Measurements from ENCODE around the gene PGBD5. TPM values are rescaled to one million over a fixed set of nuclear protein-coding genes. Genes with fewer than 3 reads are reported as not detected.

The PGBD5 gene
- total RNA-seq, 1 donor from 2014 or later, result 2.0 TPM

DNA sequence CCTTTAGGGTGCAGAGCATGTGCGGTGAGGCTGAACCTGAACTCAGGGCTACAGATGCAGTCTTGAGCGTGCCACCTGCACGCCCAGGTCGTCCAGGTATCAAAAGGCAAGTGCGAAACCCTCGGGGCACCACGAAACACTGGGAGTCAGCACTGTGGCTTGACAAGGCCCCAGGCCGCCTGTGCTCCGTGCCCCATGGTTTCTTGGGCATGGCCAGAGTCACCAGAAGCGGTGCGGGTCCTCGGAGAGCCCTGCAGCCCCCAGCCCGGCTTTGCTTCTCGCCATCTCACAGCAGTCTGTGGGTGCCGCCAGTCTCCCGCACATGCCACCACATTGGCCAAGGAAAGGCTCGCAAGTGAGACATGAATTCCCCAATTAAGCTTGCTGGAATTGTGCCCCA, 117.3 kb downstream of the PGBD5 start:
- H3K27me3 Mint-ChIP-seq (ENCODE audit: unreplicated experiment), result peaks cover 6% of the 10 kb centered on the region
- H3K36me3 Mint-ChIP-seq (ENCODE audit: low read depth, unreplicated experiment), result no peaks in the 10 kb centered on the region
- no peak overlapping the region for H3K27ac Mint-ChIP-seq (ENCODE audit: unreplicated experiment)
- H3K4me3 Mint-ChIP-seq (ENCODE audit: unreplicated experiment), result no peak overlapping the region
- no peaks in the 10 kb centered on the region for H3K9me3 Mint-ChIP-seq (ENCODE audit: unreplicated experiment)
- no peak for DNase-seq (ENCODE audit: low spot score)
- no peaks in the 10 kb centered on the region for H3K4me1 Mint-ChIP-seq (ENCODE audit: unreplicated experiment)
- TF ChIP-seq, protein P1, sequence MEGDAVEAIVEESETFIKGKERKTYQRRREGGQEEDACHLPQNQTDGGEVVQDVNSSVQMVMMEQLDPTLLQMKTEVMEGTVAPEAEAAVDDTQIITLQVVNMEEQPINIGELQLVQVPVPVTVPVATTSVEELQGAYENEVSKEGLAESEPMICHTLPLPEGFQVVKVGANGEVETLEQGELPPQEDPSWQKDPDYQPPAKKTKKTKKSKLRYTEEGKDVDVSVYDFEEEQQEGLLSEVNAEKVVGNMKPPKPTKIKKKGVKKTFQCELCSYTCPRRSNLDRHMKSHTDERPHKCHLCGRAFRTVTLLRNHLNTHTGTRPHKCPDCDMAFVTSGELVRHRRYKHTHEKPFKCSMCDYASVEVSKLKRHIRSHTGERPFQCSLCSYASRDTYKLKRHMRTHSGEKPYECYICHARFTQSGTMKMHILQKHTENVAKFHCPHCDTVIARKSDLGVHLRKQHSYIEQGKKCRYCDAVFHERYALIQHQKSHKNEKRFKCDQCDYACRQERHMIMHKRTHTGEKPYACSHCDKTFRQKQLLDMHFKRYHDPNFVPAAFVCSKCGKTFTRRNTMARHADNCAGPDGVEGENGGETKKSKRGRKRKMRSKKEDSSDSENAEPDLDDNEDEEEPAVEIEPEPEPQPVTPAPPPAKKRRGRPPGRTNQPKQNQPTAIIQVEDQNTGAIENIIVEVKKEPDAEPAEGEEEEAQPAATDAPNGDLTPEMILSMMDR (IDR thresholded peaks at IDR 0.05; ENCODE audit: unreplicated experiment), result no peak

DNA sequence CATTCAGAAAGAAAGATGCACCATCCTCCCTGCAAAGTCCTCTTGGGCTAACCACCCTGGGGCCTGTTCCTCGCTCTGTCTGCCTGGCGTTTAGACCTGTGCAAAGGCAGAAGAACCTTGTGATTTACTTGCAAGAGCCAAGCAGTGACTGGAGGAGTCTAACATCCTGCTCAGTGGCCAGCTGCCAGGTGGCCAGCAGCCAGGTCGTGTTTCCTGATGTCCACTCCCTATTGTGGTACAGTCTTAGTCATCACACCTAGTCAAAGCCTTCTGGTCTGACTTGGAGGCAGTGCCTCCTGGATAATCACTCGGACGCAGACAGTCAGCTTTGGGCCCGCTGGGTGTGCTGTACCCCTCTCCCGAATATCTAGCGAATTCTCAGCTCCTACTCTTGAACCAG, 118.1 kb downstream of the PGBD5 start:
- no peak for DNase-seq (ENCODE audit: low spot score)
- peaks cover 4% of the 10 kb centered on the region for H3K27me3 Mint-ChIP-seq (ENCODE audit: unreplicated experiment)
- H3K4me3 Mint-ChIP-seq (ENCODE audit: unreplicated experiment), result no peak overlapping the region
- no peaks in the 10 kb centered on the region for H3K9me3 Mint-ChIP-seq (ENCODE audit: unreplicated experiment)
- H3K27ac Mint-ChIP-seq (ENCODE audit: unreplicated experiment), result no peak overlapping the region
- no peaks in the 10 kb centered on the region for H3K36me3 Mint-ChIP-seq (ENCODE audit: low read depth, unreplicated experiment)
- no peaks in the 10 kb centered on the region for H3K4me1 Mint-ChIP-seq (ENCODE audit: unreplicated experiment)
- TF ChIP-seq, protein P1 (IDR thresholded peaks at IDR 0.05; ENCODE audit: unreplicated experiment), result no peak

DNA sequence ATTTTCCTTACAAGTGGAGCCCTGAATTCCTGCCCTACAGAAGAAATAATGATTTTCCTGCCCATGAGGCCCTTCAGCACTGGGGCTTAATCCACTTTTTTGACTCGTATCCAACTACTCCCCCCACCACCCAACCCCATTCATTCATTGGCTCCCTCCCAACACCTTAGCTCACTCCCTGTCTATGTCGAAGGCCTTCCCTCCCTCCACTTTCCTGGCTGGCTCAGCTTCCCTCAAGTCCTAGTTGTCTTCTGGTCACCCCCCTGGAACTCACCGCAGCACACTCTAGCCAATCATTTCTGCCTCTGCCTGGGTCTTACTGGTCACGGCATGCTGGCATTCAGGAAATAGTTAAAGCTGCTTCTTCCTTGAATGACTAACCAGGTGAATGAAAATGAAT, 118.9 kb downstream of the PGBD5 start:
- Mint-ChIP-seq H3K9me3 (ENCODE audit: unreplicated experiment) (no peaks in the 10 kb centered on the region), H3K27ac (ENCODE audit: unreplicated experiment) (no peak overlapping the region), H3K4me1 (ENCODE audit: unreplicated experiment) (no peaks in the 10 kb centered on the region), H3K4me3 (ENCODE audit: unreplicated experiment) (no peak overlapping the region), H3K36me3 (ENCODE audit: low read depth, unreplicated experiment) (no peaks in the 10 kb centered on the region), H3K27me3 (ENCODE audit: unreplicated experiment) (peaks cover 6% of the 10 kb centered on the region)
- TF ChIP-seq, protein P1 (IDR thresholded peaks at IDR 0.05; ENCODE audit: unreplicated experiment), result no peak
- no peak for DNase-seq (ENCODE audit: low spot score)

DNA sequence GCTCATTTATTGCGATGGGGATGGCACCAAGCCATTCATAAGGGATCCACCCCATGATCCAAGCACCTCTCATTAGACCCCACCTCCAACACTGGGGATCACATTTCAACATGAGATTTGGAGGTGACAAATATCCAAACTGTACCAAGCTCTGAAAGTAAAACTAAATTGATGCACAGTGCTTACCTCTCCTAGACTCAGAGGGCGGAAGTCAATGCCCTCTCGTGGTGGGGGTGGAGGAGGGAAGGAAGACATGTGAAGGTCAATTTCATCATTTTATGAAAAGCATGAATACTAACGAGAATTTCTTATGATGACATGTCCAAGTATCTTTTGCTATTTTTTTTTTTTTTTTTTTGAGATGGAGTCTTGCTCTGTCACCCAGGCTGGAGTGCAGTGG, 120.0 kb downstream of the PGBD5 start:
- H3K4me3 Mint-ChIP-seq (ENCODE audit: unreplicated experiment), result no peak overlapping the region
- peaks cover 6% of the 10 kb centered on the region for H3K27me3 Mint-ChIP-seq (ENCODE audit: unreplicated experiment)
- no peaks in the 10 kb centered on the region for H3K36me3 Mint-ChIP-seq (ENCODE audit: low read depth, unreplicated experiment)
- H3K4me1 Mint-ChIP-seq (ENCODE audit: unreplicated experiment), result no peaks in the 10 kb centered on the region
- TF ChIP-seq, protein P1 (IDR thresholded peaks at IDR 0.05; ENCODE audit: unreplicated experiment), result no peak
- H3K27ac Mint-ChIP-seq (ENCODE audit: unreplicated experiment), result no peak overlapping the region
- H3K9me3 Mint-ChIP-seq (ENCODE audit: unreplicated experiment), result no peaks in the 10 kb centered on the region
- no peak for DNase-seq (ENCODE audit: low spot score)

DNA sequence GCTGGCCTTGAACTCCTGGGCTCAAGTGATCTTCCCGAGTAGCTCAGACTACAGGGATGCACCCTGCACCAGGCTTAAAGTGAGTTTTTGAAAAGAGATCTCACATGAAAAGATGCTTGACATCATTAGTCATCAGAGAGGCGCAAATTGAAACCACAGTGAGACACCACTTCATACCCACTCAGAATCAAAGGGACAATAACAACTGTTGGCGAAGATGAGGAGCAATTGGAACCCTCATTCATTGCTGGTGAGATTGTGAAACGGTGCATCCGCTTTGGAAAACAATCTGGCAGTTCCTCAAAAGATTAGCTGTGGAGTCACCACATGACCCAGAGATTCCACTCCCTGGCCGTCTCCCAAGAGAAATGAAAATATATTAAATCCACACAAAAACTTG, 122.3 kb downstream of the PGBD5 start:
- no peak for DNase-seq (ENCODE audit: low spot score)
- TF ChIP-seq, protein P1 (IDR thresholded peaks at IDR 0.05; ENCODE audit: unreplicated experiment), result no peak
- H3K9me3 Mint-ChIP-seq (ENCODE audit: unreplicated experiment), result no peaks in the 10 kb centered on the region
- H3K4me3 Mint-ChIP-seq (ENCODE audit: unreplicated experiment), result no peak overlapping the region
- no peak overlapping the region for H3K27ac Mint-ChIP-seq (ENCODE audit: unreplicated experiment)
- no peaks in the 10 kb centered on the region for H3K36me3 Mint-ChIP-seq (ENCODE audit: low read depth, unreplicated experiment)
- H3K4me1 Mint-ChIP-seq (ENCODE audit: unreplicated experiment), result no peaks in the 10 kb centered on the region
- H3K27me3 Mint-ChIP-seq (ENCODE audit: unreplicated experiment), result peaks cover 6% of the 10 kb centered on the region

All from endothelial cell (in vitro differentiated cells).